ENCODE measurements around the gene GFY.
A peak's percentile ranks its signal among the peaks of the same experiment; 100 is the strongest.

The GFY gene

GRCh38 chr19:49473868-49474541, 48.8 kb downstream of the GFY start, which contains the start of gene FLT3LG:
FLT3LG (plus strand) TSS chr19:49474215; CDS start chr19:49474640, 425 bp downstream.
- peak; percentile 85 to 92 (median 86) for DNase-seq

GRCh38 chr19:49474542-49474924, 49.3 kb downstream of the GFY start:
- DNase-seq = no peak

- no peak for DNase-seq
Observed at GRCh38 chr19:49475191-49475917, 50.2 kb downstream of the GFY start.

GRCh38 chr19:49475995-49476880, 51.0 kb downstream of the GFY start:
- DNase-seq = peak; percentile 46 to 69 (median 53)
